ENCODE data around the gene FMNL2. TPM values are rescaled to one million over a fixed set of nuclear protein-coding genes. Genes with fewer than 3 reads are reported as not detected.

FMNL2 gene
- polyA plus RNA-seq, 3 donors, result 0.28 to 3.2 (median 0.71) TPM

DNA sequence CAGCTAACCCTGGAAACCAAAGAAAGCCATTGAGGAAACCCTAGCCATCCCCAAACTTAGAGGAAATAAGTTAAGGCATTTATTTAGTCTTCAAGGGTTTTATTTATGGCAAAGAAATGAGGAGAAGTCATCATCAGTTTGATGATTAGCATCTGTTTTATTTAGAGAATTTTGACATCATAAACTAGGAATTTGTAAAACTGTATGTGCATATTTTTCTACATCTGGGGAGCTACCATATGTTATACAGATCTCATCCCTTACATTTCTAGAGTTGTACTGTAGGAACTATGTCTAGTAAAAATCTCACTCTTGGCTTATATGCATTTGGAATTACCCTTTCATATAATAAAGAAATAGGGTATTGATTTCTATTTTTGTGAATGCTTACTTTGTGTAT is 48.7 kb downstream of the FMNL2 start:
- H3K4me1 ChIP-seq (ENCODE audit: control insufficient read depth in 1 of 2, insufficient read depth in 2 of 2, low read length in 2 of 2), result no peaks in the 10 kb centered on the region
- H3K9me3 ChIP-seq (replicated peaks in 1 of 2; ENCODE audit: control insufficient read depth in 1 of 2, insufficient read depth in 1 of 2, low read length in 2 of 2), result no peaks in the 10 kb centered on the region
- Mint-ChIP-seq H3K4me3 (no peak overlapping the region), H3K27me3 (ENCODE audit: low read depth in 3 of 3) (peaks cover 0 to 2% (median 0%) of the 10 kb centered on the region in 3 donors), H3K27ac (no peak overlapping the region), H3K36me3 (peaks cover 0 to 1% of the 10 kb centered on the region in 2 donors), H3K4me1 (peaks cover 5% of the 10 kb centered on the region), H3K9me3 (peaks cover 0 to 6% (median 0%) of the 10 kb centered on the region in 7 donors)
- H3K4me2 ChIP-seq (replicated peaks; ENCODE audit: extremely low read depth, low read length, poor library complexity, severe bottlenecking), result no peak overlapping the region
- intact Hi-C loops (cut with micrococcal nuclease), result no loop called here
- no peak overlapping the region for H3K27ac ChIP-seq (ENCODE audit: low read depth in 1 of 2, low read length in 2 of 2)
- no peaks in the 10 kb centered on the region for H3K79me2 ChIP-seq (ENCODE audit: insufficient read depth, low read length)
- no peak overlapping the region for H2AFZ ChIP-seq (ENCODE audit: insufficient read depth, low read depth, low read length, poor library complexity, severe bottlenecking)
- no peaks in the 10 kb centered on the region for H3K36me3 ChIP-seq (replicated peaks in 1 of 2; ENCODE audit: control insufficient read depth in 1 of 2, insufficient read depth in 2 of 2, low read length in 2 of 2)
- H3K9ac ChIP-seq (ENCODE audit: insufficient read depth, low read length, poor library complexity, severe bottlenecking), result no peak overlapping the region
- H4K20me1 ChIP-seq (ENCODE audit: insufficient read depth, low read length), result no peaks in the 10 kb centered on the region
- H3K4me3 ChIP-seq (replicated peaks in 1 of 3; ENCODE audit: low read depth in 2 of 3, low read length in 3 of 3), result no peak overlapping the region
- TF ChIP-seq, protein P1, sequence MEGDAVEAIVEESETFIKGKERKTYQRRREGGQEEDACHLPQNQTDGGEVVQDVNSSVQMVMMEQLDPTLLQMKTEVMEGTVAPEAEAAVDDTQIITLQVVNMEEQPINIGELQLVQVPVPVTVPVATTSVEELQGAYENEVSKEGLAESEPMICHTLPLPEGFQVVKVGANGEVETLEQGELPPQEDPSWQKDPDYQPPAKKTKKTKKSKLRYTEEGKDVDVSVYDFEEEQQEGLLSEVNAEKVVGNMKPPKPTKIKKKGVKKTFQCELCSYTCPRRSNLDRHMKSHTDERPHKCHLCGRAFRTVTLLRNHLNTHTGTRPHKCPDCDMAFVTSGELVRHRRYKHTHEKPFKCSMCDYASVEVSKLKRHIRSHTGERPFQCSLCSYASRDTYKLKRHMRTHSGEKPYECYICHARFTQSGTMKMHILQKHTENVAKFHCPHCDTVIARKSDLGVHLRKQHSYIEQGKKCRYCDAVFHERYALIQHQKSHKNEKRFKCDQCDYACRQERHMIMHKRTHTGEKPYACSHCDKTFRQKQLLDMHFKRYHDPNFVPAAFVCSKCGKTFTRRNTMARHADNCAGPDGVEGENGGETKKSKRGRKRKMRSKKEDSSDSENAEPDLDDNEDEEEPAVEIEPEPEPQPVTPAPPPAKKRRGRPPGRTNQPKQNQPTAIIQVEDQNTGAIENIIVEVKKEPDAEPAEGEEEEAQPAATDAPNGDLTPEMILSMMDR (IDR thresholded peaks at IDR 0.05), result no peak
- no peaks in the 10 kb centered on the region for H3K27me3 ChIP-seq (ENCODE audit: control insufficient read depth in 2 of 2, insufficient read depth in 2 of 2, low read length in 2 of 2)
- no peak for DNase-seq

DNA sequence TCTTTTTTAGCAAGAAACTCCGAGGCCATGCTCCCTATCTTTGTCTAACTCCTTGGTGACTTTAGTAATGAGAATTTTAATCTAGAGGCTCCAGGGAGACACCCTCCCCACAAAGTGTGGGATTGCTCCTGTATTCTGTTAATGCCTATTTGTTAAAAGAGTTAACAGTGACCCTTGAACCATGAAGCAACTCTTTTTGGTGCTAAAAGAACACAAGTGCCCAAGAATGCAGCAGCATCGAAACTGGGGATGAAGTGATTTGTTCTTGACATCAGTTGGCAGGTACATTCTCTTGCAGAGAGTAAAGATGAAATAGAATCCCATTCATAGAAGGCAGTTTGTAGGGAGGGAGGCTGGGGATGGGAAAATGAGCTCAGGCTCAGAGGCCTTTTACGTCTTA is 50.0 kb downstream of the FMNL2 start:
- Histone ChIP-seq H2AFZ (ENCODE audit: insufficient read depth, low read depth, low read length, poor library complexity, severe bottlenecking) (no peak overlapping the region), H3K9me3 (replicated peaks in 1 of 2; ENCODE audit: control insufficient read depth in 1 of 2, insufficient read depth in 1 of 2, low read length in 2 of 2) (peaks cover 0 to 7% of the 10 kb centered on the region in 2 donors), H3K27ac (ENCODE audit: low read depth in 1 of 2, low read length in 2 of 2) (no peak overlapping the region), H3K4me3 (replicated peaks in 1 of 3; ENCODE audit: low read depth in 2 of 3, low read length in 3 of 3) (no peak overlapping the region), H3K4me2 (replicated peaks; ENCODE audit: extremely low read depth, low read length, poor library complexity, severe bottlenecking) (no peak overlapping the region), H3K4me1 (ENCODE audit: control insufficient read depth in 1 of 2, insufficient read depth in 2 of 2, low read length in 2 of 2) (no peaks in the 10 kb centered on the region), H3K79me2 (ENCODE audit: insufficient read depth, low read length) (no peaks in the 10 kb centered on the region), H4K20me1 (ENCODE audit: insufficient read depth, low read length) (no peaks in the 10 kb centered on the region), H3K9ac (ENCODE audit: insufficient read depth, low read length, poor library complexity, severe bottlenecking) (no peak overlapping the region), H3K27me3 (ENCODE audit: control insufficient read depth in 2 of 2, insufficient read depth in 2 of 2, low read length in 2 of 2) (no peaks in the 10 kb centered on the region), H3K36me3 (replicated peaks in 1 of 2; ENCODE audit: control insufficient read depth in 1 of 2, insufficient read depth in 2 of 2, low read length in 2 of 2) (no peaks in the 10 kb centered on the region)
- WGBS (ENCODE audit: insufficient coverage), result no CpG with 5 or more reads among the region's 3 CpGs
- peaks cover 0 to 2% (median 0%) of the 10 kb centered on the region in 3 donors for H3K27me3 Mint-ChIP-seq (ENCODE audit: low read depth in 3 of 3)
- TF ChIP-seq, protein P1 (IDR thresholded peaks at IDR 0.05), result no peak
- H3K27ac Mint-ChIP-seq, result no peak overlapping the region
- intact Hi-C loops (cut with micrococcal nuclease), result no loop called here
- H3K4me3 Mint-ChIP-seq, result no peak overlapping the region
- H3K9me3 Mint-ChIP-seq, result peaks cover 3 to 11% (median 5%) of the 10 kb centered on the region in 7 donors
- H3K4me1 Mint-ChIP-seq, result peaks cover 5% of the 10 kb centered on the region
- DNase-seq, result no peak
- peaks cover 0 to 1% of the 10 kb centered on the region in 2 donors for H3K36me3 Mint-ChIP-seq
